Esophagus squamous epithelium (tissue), 4 donors: ENCODE measurements around the gene RNASE7.

Source experiments
- POLR2A ChIP-seq, 4 donors: fragments of 450-650 bp; IDR thresholded peaks; one replicate each; pipeline ENCODE4 v1.6.1; 2017; ENCODE audit warnings: antibody characterized with exemption in 4 of 4, mild to moderate bottlenecking in 4 of 4, moderate library complexity in 3 of 4
- TF ChIP-seq, protein P1 (sequence below), 6 experiments: fragments of 450-650 bp in 4 of 6; fragments of 200-600 bp in 2 of 6; sonication (generic) in 2 of 6; IDR thresholded peaks; one replicate each; pipeline ENCODE4 v1.5.1; 2016 to 2019; ENCODE audit warnings: antibody characterized with exemption in 6 of 6, mild to moderate bottlenecking in 4 of 6, moderate library complexity in 4 of 6

DNA sequence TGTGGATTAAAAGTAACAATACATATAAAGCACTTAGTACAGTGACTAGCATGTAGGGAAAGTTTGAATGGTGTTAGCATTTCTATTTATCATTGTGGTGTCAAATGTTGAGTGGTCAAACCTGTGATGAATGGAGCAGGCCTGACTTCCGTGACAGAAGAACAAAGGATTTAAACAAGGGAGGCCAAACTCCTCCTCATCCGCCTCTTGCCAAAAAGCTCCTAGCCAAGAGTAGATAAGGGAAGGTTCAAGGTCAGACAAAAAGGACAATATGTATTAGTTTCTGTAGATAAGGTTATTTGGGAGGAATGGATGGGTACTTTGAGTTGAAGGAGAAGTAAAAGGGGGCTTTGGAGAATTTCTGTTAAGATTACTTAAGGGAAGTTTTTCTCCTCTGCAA lies 6.5 kb downstream of the RNASE7 start:
- TF ChIP-seq, protein P1, sequence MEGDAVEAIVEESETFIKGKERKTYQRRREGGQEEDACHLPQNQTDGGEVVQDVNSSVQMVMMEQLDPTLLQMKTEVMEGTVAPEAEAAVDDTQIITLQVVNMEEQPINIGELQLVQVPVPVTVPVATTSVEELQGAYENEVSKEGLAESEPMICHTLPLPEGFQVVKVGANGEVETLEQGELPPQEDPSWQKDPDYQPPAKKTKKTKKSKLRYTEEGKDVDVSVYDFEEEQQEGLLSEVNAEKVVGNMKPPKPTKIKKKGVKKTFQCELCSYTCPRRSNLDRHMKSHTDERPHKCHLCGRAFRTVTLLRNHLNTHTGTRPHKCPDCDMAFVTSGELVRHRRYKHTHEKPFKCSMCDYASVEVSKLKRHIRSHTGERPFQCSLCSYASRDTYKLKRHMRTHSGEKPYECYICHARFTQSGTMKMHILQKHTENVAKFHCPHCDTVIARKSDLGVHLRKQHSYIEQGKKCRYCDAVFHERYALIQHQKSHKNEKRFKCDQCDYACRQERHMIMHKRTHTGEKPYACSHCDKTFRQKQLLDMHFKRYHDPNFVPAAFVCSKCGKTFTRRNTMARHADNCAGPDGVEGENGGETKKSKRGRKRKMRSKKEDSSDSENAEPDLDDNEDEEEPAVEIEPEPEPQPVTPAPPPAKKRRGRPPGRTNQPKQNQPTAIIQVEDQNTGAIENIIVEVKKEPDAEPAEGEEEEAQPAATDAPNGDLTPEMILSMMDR (IDR thresholded peaks at IDR 0.05), result no peak
- TF ChIP-seq POLR2A (IDR thresholded peaks at IDR 0.05), result no peak
